Parathyroid adenoma (tissue), 2 donors: Measurements from ENCODE around the gene WASF3.

ENCODE experiments used
- H2AFZ ChIP-seq: fragments of 300-600 bp; sonication (generic); one replicate; pipeline ENCODE4 v1.7.0; 2017; ENCODE audit warnings: antibody characterized with exemption, mild to moderate bottlenecking
- H3K27ac ChIP-seq: fragments of 300-600 bp; sonication (generic); one replicate; pipeline ENCODE4 v1.7.0; 2017
- H3K27me3 ChIP-seq: fragments of 300-600 bp; sonication (generic); one replicate; pipeline ENCODE4 v1.7.0; 2017; ENCODE audit warnings: low read length; ENCODE audit not compliant: control insufficient read depth, insufficient read depth
- H3K36me3 ChIP-seq: fragments of 300-600 bp; sonication (generic); one replicate; pipeline ENCODE4 v1.7.0; 2017; ENCODE audit warnings: low read length; ENCODE audit not compliant: control insufficient read depth, insufficient read depth
- H3K4me1 ChIP-seq: fragments of 300-600 bp; sonication (generic); one replicate; pipeline ENCODE4 v1.7.0; 2017; ENCODE audit warnings: control low read depth
- H3K4me2 ChIP-seq: fragments of 300-600 bp; sonication (generic); one replicate; pipeline ENCODE4 v1.7.0; 2017; ENCODE audit warnings: low read length
- H3K4me3 ChIP-seq: fragments of 300-600 bp; sonication (generic); one replicate; pipeline ENCODE4 v1.7.0; 2017; ENCODE audit warnings: low read depth, low read length
- H3K79me2 ChIP-seq: fragments of 300-600 bp; sonication (generic); one replicate; pipeline ENCODE4 v1.7.0; 2017; ENCODE audit warnings: control low read depth
- H3K9ac ChIP-seq: fragments of 300-600 bp; sonication (generic); one replicate; pipeline ENCODE4 v1.7.0; 2017; ENCODE audit warnings: mild to moderate bottlenecking
- H3K9me3 ChIP-seq: fragments of 300-600 bp; sonication (generic); one replicate; pipeline ENCODE4 v1.7.0; 2017; ENCODE audit warnings: low read length; ENCODE audit not compliant: control insufficient read depth
- CTCF ChIP-seq: fragments of 300-600 bp; sonication (generic); IDR thresholded peaks from one replicate; pipeline ENCODE4 v1.7.0; 2017; ENCODE audit warnings: antibody characterized with exemption, mild to moderate bottlenecking
- donor health status: primary hyperparathyroidism.

The WASF3 gene

GRCh38 chr13:26583662-26584061 lies 26.2 kb downstream of the WASF3 start:
- H3K27ac ChIP-seq: no peak overlapping the region
- H3K4me3 ChIP-seq: no peak overlapping the region
- TF ChIP-seq CTCF: no peak
- no peaks in the 10 kb centered on the region for H3K36me3 ChIP-seq
- no peaks in the 10 kb centered on the region for H3K9me3 ChIP-seq
- no peaks in the 10 kb centered on the region for H3K4me1 ChIP-seq
- H3K9ac ChIP-seq: no peak overlapping the region
- no peaks in the 10 kb centered on the region for H3K27me3 ChIP-seq
- H2AFZ ChIP-seq: no peak overlapping the region
- no peak overlapping the region for H3K4me2 ChIP-seq
- peaks cover under 1% of the 10 kb centered on the region for H3K79me2 ChIP-seq

- H3K4me2 ChIP-seq: no peak overlapping the region
- no peak overlapping the region for H3K27ac ChIP-seq
Measured at GRCh38 chr13:26584713-26585112, 27.2 kb downstream of the WASF3 start.

GRCh38 chr13:26585136-26585535 lies 27.7 kb downstream of the WASF3 start:
- Histone ChIP-seq H3K9me3 (no peaks in the 10 kb centered on the region), H3K27me3 (no peaks in the 10 kb centered on the region), H3K79me2 (no peaks in the 10 kb centered on the region), H3K4me2 (no peak overlapping the region), H3K27ac (no peak overlapping the region), H3K9ac (no peak overlapping the region), H3K4me1 (no peaks in the 10 kb centered on the region), H2AFZ (no peak overlapping the region), H3K4me3 (no peak overlapping the region), H3K36me3 (no peaks in the 10 kb centered on the region)
- no peak for TF ChIP-seq CTCF

More at GRCh38 chr13:26584713-26585112, 27.2 kb downstream of the WASF3 start:
- Histone ChIP-seq H2AFZ (no peak overlapping the region), H3K4me1 (no peaks in the 10 kb centered on the region), H3K9me3 (no peaks in the 10 kb centered on the region), H3K9ac (no peak overlapping the region), H3K36me3 (no peaks in the 10 kb centered on the region), H3K4me3 (no peak overlapping the region), H3K27me3 (no peaks in the 10 kb centered on the region), H3K79me2 (no peaks in the 10 kb centered on the region)
- no peak for TF ChIP-seq CTCF

- Histone ChIP-seq H3K4me2 (no peak overlapping the region), H3K9me3 (no peaks in the 10 kb centered on the region), H3K79me2 (no peaks in the 10 kb centered on the region), H3K27me3 (no peaks in the 10 kb centered on the region), H3K27ac (no peak overlapping the region), H3K4me3 (no peak overlapping the region), H2AFZ (no peak overlapping the region), H3K4me1 (no peaks in the 10 kb centered on the region), H3K36me3 (no peaks in the 10 kb centered on the region), H3K9ac (no peak overlapping the region)
- no peak for TF ChIP-seq CTCF
Measured at GRCh38 chr13:26587251-26587650, 29.8 kb downstream of the WASF3 start.

- Histone ChIP-seq H3K4me1 (no peaks in the 10 kb centered on the region), H2AFZ (no peak overlapping the region), H3K27me3 (no peaks in the 10 kb centered on the region), H3K36me3 (no peaks in the 10 kb centered on the region), H3K79me2 (no peaks in the 10 kb centered on the region), H3K4me2 (no peak overlapping the region), H3K4me3 (no peak overlapping the region), H3K9ac (no peak overlapping the region), H3K9me3 (no peaks in the 10 kb centered on the region), H3K27ac (no peak overlapping the region)
- TF ChIP-seq CTCF: no peak
Measured at GRCh38 chr13:26589226-26589625, 31.7 kb downstream of the WASF3 start.
